ENCODE results near the gene GABRE.

The GABRE gene

DNA sequence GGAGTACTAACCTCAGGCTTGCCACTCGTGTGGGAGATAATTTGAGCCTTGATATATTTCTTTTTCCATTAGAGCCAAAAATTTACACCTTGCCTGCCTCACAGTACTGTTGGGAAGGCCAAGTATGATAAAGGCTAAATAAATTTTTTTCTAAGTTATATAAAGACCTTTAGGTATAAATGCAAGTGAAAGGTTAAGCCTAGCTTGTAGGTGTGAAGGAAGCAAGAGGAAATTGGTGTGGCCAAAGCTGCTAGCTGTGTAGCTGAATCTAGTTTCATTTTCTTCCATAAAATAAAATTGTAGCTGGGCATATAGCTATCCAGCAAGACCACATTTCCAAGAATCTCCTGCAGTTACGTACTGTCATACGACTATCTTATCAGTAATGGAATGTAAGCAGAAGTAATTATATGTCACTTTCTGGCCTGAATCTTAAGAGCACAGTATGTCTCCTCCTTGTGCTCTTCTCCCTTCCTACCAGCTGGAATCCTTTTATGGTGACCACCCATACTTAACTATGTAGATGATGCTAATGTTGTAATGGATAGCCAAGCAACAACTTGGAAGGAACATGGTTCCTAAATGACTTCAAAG is 14.3 kb upstream of the GABRE start:
- no peak for DNase-seq (ENCODE audit: low read depth)
- H3K4me3 ChIP-seq (ENCODE audit: low read depth, low read length) = no peak overlapping the region
- TF ChIP-seq, protein P1, sequence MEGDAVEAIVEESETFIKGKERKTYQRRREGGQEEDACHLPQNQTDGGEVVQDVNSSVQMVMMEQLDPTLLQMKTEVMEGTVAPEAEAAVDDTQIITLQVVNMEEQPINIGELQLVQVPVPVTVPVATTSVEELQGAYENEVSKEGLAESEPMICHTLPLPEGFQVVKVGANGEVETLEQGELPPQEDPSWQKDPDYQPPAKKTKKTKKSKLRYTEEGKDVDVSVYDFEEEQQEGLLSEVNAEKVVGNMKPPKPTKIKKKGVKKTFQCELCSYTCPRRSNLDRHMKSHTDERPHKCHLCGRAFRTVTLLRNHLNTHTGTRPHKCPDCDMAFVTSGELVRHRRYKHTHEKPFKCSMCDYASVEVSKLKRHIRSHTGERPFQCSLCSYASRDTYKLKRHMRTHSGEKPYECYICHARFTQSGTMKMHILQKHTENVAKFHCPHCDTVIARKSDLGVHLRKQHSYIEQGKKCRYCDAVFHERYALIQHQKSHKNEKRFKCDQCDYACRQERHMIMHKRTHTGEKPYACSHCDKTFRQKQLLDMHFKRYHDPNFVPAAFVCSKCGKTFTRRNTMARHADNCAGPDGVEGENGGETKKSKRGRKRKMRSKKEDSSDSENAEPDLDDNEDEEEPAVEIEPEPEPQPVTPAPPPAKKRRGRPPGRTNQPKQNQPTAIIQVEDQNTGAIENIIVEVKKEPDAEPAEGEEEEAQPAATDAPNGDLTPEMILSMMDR (IDR thresholded peaks at IDR 0.05; ENCODE audit: control insufficient read depth, extremely low read depth, insufficient read depth) = no peak

DNA sequence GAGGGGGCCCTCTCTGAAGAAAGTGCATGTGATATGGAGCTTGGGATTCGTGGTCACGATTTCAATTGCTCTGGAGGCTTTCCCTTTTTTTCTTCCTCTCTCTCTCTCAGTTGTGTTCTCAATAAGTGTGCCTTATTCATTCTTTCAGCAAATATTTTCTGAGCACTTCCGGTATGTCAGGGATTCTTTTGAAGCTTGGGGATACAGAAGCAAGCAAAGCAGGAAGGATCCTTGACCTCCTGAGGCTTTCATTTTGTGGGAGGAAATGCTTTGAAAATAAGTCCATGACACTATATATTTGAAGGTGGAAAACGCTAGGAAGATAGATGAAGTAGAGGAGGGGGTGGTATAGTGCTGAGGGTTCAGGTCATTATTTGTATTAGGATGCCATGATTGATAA is 12.6 kb upstream of the GABRE start:
- no peak overlapping the region for H3K4me3 ChIP-seq (ENCODE audit: low read depth, low read length)
- TF ChIP-seq, protein P1 (IDR thresholded peaks at IDR 0.05; ENCODE audit: control insufficient read depth, extremely low read depth, insufficient read depth) = no peak
- DNase-seq (ENCODE audit: low read depth) = no peak

DNA sequence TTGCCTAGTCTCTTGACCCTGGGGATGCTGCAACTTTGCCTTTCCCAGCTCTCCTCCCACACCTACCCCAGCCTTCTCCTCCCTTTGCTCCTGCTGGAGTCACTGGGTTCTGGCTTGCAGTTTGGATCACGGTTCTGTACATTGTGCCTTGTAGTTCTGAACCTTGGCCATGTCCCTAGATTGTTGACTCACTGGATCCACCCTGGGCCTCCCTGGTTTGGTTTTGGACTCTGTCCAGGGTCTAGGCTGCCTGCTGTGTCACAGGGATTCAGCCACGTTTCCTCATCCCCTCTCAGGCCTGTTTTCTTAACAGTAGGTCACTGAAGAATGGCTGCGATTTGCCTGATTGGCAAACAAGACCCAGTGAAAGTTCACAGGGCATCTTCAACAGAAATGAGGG is 11.5 kb upstream of the GABRE start:
- H3K4me3 ChIP-seq (ENCODE audit: low read depth, low read length) = no peak overlapping the region
- peak; percentile 46 for DNase-seq (ENCODE audit: low read depth)
- TF ChIP-seq, protein P1 (IDR thresholded peaks at IDR 0.05; ENCODE audit: control insufficient read depth, extremely low read depth, insufficient read depth) = no peak

DNA sequence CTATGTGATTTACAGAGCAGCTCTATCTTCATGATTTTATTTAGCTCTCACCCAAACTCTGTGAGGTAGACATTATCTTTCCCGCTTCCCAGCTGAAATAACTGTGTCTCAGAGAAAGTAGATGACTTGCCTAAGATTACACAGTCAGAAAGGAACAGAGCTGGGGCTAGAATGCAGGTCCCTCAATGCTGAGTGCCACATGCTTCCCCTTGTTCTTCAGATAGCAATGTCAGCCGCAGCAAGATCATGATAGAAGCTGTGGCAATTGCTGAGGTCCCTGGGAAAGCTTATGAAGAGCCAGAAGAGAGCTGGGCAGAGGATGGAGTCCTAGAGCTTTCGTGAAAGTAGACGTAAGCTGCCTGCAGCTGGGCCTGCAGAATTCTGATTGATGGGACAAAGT is 11.1 kb upstream of the GABRE start:
- TF ChIP-seq, protein P1 (IDR thresholded peaks at IDR 0.05; ENCODE audit: control insufficient read depth, extremely low read depth, insufficient read depth) = no peak
- no peak for DNase-seq (ENCODE audit: low read depth)

DNA sequence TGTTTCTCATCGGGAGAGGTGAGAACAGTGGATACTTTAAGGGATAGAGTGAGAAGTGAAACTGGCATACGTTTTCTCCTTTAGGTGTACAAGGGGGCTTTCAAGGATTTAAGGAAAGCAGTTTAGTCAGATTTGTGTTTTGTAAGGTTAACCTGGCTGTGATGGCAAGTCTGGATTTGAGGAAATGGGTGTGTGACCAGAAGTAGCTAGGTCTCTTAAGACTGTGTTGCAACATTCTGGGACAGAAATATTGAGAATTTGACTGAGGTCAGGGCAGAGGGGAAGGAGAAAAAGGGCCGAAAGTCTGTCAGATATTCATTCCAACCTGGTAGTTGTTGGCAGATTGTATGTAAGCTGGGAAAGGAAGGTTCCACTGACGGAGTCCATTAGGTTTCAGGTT is 10.4 kb upstream of the GABRE start:
- H3K4me3 ChIP-seq (ENCODE audit: low read depth, low read length) = no peak overlapping the region
- DNase-seq (ENCODE audit: low read depth) = no peak
- TF ChIP-seq, protein P1 (IDR thresholded peaks at IDR 0.05; ENCODE audit: control insufficient read depth, extremely low read depth, insufficient read depth) = no peak

More for the DNA sequence above, 11.1 kb upstream of the GABRE start:
- no peak overlapping the region for H3K4me3 ChIP-seq (ENCODE audit: low read depth, low read length)

DNA sequence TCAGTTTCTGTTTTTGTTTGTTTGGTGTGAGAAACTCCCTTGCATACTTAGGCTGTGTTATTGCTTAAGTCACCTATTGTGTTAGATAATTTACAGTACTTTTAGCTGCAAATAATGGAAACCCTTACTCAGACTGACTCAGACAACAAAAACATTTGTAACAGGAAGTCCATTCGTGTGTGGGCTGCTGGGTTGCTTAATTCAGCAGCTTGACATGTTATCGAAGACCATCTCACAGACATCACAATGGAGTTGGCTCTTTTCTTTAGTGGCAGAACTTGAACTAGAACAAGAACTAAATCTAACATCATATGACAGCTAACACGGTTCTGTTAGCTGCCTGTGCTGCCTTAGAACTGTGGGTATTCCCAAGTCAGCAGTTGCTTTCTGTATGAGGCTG is 9.9 kb upstream of the GABRE start:
- no peak for DNase-seq (ENCODE audit: low read depth)
- no peak overlapping the region for H3K4me3 ChIP-seq (ENCODE audit: low read depth, low read length)
- TF ChIP-seq, protein P1 (IDR thresholded peaks at IDR 0.05; ENCODE audit: control insufficient read depth, extremely low read depth, insufficient read depth) = no peak

DNA sequence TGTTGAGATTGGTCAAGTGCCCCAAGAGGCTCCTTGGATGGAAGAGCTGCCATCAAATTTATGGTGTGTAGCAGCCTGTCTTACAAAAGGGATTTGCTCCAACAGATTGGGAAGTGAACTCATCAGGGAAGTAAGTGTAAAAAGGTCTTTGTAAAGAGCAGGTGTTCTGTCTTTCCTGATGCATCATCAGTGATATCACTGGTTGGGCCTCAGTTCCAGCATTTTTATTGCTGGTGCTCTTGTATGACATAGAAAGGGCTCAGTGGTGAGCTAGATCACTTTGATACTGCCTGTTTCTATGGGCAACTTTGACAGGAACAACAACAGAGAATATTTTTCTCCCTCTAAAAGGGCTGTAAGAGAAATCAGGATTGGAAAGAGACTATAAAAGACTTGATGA is 8.7 kb upstream of the GABRE start:
- H3K4me3 ChIP-seq (ENCODE audit: low read depth, low read length) = no peak overlapping the region
- no peak for DNase-seq (ENCODE audit: low read depth)
- TF ChIP-seq, protein P1 (IDR thresholded peaks at IDR 0.05; ENCODE audit: control insufficient read depth, extremely low read depth, insufficient read depth) = no peak
